Right hindlimb (tissue), 1 donor: ENCODE measurements around the gene UBQLN4.
A peak's percentile ranks its signal among the peaks of the same experiment; 100 is the strongest.
"Not testable (repeated sequence)": the region's sequence is repeated elsewhere in the genome, so short reads cannot be mapped to it uniquely, and the experiment has no call there.

Experiments
- DNase-seq: peaks from one replicate; pipeline ENCODE4 v3.0.0-alpha.2; 2018

The UBQLN4 gene

DNA sequence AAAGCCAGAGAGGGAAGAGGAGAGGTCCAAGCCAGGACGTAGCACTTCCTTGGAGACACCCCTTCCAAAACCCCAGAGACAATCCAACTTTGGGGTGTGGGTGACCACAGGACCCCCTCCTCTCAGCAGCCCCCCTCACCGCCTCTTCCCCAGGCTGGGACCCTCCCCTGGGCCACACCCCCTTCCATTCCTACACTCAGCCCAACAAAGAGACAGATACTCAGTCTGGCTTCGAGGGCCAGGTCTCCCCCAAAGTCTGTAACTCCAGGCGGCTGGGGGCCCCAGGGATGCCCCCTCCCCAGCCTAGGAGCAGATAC is 27.2 kb upstream of the UBQLN4 start:
- DNase-seq = peak; percentile 57

DNA sequence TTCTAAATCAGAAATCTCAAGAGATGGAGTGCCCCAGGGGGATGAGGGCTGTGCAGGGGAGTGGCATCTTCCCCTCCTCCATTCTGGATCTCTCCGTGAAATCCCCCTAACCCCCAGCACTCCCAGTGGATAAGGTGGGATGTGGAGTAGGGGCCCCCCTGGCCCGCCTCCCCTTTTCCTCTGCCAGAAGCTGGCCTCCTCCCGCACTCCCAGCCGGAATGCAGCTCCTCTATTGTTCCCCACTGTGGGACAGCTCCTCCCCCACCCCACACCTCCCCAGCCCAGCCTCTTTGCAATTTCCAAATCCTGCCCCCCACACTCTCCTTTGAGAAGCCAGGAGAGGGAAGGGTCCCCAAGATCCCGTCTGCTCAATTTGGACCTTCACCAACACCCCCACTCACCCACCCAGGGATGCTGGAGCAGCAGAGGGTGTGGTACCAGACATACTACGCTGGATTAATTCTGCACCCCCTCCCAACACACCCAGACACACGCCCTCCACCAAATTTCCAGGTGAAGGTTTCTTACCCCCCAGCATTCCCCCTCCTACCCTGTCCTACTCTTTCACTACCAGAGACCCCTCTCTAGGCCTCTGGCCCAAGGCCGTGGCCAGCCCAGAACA is 26.8 kb upstream of the UBQLN4 start:
- peak; percentile 56 for DNase-seq

DNA sequence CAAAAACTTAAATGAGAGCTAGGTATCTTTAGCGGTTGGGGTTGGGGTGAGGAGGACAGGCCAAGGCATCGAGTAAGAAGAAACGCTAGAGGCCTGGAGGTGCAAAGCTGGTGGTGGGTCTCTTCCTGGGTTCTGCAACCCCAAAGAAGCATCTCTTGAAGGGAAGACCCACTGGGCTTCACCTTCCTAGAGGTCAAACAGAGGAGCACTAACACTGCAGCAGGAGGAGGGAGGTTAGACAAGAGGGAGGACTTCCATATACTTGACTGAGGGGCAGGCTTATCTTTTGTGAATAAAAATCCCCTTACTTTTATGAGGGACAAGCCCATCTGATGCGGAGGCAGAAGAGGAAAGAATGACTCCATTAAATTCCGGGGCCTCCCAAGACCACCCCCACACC is 26.2 kb upstream of the UBQLN4 start:
- no peak for DNase-seq

DNA sequence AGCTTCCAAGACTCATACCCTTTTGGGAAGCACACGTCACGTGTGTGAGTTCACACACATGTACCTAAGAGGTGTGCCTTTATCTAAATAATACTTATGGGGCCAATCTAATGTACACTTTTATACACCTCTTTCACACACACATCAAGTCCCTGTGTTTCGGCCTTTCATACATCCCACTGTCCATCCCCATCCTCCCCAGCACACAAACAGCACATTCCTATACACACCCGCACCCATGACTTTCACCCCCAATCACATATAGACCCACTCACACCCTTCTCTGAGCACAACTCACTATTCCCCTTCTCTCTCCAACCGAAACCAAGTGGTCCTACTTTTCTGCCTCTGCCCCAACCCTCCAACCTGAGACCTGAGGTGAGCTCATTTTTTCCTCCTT is 25.1 kb upstream of the UBQLN4 start:
- no peak for DNase-seq

DNA sequence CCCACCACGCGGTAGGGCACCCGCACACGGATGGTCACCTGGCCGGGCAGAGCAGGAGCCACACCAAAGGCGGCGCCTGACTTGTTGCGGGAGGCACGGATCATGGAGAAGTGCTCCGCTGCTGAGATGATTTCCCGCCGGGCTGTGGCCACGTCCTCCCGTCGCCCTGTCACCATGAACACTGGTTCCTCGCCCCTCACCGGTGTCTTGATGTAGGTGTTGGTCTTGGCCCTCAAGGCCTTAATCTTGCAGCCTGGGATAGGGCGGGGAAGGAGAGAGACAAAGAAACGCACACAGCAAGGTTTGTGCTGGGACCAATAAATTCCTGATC is 23.8 kb upstream of the UBQLN4 start:
- DNase-seq = no peak

DNA sequence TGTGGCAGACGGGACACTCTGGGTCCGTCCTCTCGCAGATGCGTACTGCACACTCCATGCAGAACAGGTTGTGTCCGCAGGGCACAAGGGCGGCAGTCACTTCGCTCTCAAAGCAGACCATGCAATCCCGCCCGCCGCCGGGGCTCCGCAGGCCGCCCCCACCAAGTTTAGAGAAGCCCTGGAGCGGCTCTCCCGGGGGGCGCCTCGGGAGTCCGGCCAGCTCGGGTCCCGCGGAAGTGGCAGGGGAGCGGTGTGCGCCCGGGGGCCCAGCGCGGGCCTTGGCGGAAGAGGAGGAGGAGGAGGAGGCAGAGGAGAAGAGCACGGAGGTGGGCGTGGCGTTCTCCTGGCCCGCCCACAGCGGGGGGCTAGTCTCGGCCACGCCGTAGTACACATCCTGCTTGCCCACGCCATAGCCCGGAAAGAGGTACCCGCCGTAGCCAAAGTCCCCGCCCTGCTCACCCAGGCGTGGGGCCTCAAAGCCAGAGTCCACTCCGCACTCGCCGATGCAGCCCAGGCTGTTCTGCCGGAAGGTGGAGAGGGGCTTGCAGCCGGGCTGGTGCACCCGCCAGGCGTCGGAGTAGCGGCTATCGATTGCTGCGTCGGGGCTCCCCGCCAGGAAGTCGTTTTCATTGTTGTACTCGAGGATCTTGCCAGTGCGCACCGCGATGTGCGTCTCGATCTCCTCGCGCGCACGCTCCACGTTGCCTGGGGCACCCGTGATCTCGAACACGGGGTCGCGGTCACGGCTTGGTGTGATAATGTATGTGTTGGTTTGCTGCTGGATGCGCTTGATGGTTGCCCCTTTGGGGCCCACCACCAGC is 23.2 kb upstream of the UBQLN4 start:
- DNase-seq = peak; percentile 71

DNA sequence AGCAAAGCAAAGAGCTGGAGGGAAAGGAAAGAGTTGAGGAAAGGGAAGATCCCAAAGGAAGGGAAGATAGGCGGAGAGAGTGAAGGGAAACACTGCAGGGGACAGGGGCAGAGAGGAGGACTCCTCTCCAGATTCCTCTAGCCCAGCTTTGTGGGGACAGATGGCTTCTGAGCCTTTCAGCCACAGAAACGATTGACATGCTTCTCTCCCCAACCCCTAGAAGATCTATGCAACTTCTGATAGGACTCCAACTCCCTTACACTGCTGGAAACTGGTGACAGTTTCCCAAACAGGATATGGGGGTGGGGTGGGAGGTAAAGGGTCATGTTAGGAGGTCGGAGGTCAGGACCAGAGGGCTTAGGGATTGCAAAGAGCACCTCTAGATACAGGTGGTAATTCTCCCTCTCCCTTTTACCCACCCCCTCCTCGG is 22.2 kb upstream of the UBQLN4 start:
- DNase-seq = no peak

DNA sequence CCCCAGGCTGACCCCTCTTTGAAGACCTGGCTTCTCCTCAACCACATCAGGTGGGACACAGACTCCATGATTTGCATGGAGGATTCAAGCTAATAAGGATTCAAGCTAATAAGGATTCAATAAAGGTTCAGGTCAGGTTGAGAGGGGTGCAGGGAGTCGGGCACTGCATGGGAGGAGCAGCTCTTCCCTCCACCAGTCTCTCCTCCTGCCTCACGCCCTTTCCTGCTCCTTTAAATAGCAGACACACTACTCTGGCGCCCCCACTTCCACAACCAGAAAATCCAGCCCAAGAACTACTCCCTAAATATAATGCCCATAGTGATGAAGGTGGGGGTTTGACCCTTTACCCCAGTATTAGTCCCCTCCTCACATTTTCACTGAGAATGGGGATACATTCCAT is 21.6 kb upstream of the UBQLN4 start:
- no peak for DNase-seq

DNA sequence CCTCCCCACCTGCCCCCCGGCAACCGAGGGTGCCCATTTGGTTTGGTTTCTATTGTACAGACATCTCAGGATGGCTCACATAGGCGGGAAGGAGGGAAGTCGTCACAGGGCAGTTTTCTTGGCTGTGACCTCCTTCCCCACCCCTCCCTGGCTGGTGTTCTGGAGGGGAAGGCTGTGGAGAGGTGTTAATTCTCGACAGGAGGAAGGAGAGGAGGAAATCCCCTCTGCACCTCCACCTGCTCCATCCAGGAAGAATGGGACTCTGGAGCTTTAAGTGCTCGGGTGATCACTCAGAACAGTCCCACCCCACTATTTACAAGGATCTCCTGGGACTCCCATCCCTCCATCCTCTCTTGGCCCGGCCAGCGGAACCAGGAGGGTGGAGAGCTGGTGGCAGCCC is 21.1 kb upstream of the UBQLN4 start:
- no peak for DNase-seq

DNA sequence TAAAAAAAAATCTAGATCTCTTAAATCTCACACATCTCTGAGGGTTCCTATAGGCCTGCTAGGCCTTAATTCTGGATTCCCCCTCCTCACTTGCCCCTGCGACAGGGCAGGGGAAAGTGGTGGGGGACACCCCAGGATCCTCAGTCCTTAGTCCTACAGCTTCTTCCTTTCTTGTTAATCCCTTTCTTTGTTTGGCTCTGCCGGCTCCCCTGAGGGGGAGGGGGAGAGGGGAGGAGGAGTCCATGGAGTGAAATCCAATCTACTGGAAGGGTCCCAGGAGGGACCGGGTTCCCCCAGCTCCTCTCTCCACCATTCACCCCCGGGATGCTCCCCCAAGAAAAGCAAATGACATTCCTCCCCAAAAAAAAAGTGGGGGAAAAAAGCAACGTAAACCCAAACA is 20.1 kb upstream of the UBQLN4 start:
- DNase-seq = no peak

DNA sequence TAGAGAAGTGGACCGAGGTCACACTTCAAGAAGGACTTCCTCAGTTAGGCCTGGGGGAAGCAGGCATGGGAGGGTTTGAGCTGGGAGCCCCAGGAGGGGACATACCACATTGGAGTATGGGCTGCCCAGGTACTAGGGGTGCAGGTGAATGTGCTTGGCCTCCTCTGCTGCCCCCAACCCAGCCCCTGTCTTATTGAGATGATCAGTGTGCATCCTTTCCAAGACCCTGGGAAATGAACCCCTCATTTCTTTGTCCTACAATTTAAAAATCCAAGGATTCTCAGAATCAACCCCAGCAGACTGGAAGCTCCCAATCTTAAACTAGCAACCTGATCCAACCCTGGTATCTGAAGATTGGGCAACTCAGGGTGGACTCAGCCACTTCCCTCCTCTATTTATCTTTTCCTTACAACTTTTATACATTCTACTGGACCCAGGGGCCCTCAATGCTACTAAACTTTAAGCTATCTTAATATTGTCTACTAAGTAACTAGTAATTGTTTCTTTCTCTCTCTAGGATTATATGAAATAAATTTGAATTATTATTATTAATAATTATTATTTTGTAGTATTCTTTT is 19.6 kb upstream of the UBQLN4 start:
- DNase-seq = no peak

DNA sequence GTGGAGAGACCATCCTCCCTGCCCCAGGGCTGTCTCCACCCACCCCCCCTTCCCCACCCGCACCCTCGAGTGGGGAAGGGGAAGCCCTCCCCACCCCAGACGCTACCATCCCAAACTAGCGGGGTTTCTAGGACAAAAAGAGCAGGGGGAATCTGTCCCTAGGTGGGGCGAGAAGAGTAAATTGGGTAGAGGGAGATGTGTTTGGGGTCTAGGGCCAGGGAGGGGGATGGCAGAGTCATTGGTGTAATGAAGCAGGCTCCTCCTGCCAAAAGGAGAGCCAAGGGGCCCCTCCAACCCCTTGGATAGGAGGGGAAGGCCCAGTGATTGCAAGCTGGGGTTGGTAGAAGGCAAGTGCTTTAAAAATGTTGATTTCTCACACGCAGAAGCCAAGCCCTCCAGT is 18.7 kb upstream of the UBQLN4 start:
- no peak for DNase-seq

DNA sequence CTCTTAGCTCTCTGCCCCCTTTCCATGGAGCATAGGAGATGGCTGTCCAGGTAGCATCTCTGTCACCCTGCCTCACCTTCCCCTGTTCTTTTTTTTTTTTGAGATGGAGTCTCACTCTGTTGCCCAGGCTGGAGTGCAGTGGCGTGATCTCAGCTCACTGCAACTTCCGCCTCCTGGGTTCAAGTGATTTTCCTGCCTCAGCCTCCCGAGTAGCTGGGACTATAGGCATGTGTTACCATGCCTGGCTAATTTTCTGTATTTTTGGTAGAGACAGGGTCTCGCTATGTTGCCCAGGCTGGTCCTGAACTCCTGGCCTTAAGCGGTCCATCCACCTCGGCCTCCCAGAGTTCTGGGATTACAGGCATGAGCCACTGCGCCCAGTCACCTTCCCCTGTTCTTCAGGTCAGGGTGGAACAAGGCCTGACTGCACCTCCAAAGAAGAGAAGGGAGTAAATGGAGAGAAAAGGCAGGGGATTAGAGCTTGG is 17.8 kb upstream of the UBQLN4 start:
- DNase-seq = not testable (repeated sequence)

DNA sequence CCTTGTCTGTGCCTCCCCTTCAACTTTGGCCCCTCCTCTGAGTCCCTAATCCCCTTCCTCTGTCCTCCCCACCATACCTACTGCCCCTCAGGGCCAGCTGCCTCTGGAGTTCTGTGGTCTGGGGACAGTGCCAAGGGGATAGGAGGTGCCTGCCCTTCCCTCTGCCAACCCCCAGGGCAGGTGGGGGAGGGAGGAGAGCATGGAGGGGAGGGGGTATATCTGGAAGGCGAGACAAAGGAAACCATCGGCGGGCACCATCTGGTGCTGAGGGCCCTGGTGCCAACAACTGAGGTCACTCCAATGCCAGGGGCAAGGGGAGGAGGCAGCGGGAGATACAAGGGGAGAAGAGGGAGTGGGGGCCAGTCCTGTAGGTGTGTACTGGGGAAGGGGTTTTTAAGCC is 16.9 kb upstream of the UBQLN4 start:
- DNase-seq = peak; percentile 59

DNA sequence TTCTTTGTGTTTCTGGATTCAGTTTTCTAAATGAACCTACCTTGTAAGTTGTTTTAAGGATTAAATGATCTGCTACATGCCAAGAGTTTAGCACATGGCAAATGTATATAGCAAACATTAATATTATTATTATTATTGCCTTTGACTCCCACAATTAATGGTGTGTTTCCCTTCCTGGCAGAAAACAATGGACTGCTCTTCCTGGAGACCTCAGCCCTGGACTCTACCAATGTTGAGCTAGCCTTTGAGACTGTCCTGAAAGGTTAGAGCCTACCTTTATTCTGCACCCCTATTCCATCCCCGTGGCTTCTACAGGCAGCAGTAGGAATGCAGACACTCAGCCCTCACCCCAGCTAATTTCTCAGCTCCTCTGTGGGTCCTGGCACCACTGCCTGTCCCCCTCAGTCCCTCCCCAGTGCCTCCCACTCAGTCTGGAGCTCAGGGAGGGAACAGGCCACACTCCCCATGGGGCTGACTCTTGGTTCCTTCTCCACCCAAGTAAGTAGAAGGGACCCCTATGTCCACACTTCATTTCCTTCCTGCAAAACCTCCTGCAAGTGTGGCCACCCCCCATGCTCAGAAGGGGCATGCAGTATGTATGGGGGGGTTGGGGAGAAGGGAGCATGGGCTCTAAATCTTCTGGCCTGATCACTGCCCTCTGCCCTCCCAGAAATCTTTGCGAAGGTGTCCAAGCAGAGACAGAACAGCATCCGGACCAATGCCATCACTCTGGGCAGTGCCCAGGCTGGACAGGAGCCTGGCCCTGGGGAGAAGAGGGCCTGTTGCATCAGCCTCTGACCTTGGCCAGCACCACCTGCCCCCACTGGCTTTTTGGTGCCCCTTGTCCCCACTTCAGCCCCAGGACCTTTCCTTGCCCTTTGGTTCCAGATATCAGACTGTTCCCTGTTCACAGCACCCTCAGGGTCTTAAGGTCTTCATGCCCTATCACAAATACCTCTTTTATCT is 16.2 kb upstream of the UBQLN4 start:
- DNase-seq = no peak

DNA sequence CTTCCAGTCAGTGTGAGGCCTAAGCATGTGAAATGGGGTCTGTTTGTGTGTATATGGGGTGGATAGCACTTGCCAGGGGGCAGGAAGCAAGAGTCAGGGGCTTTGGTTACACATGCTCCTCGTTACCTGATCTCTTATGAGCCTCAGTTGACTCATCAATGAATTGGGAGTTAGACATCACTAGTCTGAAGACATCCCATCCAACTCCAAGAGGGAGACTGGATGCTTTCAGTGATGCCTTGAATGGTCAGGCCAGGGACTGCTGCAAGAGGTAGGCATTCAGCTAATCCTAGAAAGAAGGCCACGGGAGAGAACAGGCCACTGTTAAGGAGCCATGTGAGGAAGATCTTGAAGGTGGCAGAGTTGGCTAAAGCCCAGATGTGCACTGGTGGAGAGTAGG is 13.7 kb upstream of the UBQLN4 start:
- no peak for DNase-seq

DNA sequence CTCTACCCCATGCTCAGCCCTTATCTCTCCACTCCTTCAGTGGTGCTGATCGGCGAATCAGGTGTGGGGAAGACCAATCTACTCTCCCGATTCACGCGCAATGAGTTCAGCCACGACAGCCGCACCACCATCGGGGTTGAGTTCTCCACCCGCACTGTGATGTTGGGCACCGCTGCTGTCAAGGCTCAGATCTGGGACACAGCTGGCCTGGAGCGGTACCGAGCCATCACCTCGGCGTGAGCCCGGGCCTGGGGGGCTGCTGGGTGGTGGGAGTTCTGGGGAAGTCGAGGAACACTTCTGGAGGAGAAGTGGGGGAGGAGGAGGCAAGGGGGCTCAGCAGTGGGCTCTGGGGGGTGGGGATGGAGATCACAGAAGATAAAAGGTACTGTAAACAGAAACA is 12.3 kb upstream of the UBQLN4 start:
- no peak for DNase-seq

DNA sequence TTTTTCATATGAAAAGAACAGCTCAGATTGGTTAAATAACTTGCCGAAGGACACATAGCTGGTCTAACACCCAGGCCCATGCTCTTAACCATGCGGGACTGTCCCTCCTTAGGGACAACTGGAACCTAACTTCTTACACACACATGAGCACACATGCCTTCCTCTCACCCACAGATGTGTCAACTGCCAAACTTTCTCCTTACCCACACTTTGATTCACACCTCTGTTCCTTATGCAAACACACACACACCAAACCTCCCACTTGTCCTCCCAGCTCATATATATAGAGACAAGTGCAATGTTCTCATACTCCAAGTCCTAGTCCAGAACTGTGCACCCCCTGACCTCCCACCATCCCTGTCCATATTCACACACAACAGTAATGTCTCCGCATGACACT is 11.6 kb upstream of the UBQLN4 start:
- DNase-seq = no peak

DNA sequence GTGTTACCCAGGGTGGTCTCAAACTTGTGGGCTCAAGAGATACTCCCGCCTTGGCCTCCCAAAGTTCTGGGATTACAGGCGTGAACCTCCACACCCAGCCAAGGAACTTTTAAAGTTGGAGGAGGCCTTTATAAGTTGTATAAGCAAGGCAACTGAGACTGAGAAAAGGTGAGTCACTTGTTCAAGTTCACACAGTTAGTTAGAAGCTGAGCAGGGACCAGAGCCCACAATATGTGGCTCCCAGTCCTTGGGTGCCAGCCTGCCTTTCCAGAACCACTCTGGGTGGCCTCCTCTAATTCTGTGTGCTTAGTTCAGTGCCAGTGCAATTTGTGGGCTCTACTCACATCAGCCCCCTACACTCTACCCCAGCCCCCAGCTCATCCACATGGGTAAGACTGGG is 11.0 kb upstream of the UBQLN4 start:
- DNase-seq = no peak

DNA sequence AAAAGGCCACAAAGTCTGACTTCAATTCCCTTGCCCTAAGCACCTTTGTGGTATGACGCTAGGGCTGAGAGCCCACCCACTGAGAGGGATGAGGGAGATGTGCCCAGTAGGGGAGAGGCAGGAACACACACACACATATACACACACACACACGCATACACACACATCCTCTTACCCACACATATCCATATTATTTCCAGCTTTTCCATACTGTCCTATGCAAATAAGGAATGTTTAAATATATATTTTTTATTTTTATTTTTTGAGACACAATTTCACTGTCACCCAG is 10.3 kb upstream of the UBQLN4 start:
- no peak for DNase-seq

DNA sequence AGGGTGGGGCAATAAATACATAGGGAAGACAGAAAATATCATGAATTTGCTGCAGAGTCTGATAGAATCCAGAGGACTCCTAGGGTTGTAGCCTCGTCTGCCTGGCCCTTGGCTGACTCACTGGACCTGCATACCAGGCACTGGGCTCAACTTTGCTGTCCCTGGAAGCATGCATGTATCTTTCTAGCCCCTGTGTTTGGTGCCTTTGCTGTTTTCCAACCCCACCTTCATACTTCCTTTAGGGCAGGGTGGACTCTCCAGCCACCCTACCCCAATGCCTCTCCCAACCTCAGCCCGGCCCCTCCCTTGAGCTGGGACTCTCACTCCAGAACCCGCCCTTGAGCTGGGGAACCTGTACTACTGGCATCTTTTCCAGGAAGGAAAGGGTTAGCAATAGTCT is 8.6 kb upstream of the UBQLN4 start:
- no peak for DNase-seq

DNA sequence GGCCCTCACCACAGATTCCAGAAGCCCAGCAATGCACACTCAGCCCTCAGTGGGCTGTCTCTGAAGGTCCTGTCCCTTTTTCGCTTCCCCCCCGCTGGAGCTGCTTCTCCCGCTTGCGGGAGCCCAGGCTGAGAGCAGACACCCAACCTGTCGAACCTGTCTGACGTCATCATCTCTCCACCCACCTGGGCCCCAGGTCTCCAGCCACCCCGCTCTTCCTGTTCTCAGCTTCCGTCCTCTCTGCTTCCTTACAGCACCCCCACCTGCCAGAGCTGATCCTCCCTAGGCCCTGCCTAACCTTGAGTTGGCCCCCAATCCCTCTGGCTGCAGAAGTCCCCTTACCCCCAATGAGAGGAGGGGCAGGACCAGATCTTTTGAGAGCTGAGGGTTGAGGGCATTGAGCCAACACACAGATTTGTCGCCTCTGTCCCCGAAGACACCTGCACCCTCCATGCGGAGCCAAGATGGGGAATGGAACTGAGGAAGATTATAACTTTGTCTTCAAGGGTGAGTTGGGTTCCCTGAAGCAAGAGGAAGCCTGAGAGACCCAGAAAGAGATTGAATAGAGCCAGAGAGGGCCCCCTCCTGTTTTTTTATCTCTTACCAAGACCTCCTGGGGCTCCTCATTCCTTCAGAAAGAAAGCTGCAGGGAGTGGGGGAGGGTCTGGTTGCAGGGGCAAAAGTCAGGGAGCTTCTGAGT is 7.5 kb upstream of the UBQLN4 start, which contains the start of gene RAB25:
Gene RAB25, plus strand, starts transcription at position 224 of the 700 bp plus-strand sequence. Its CDS starts 241 bp downstream, at position 465.
- no peak for DNase-seq

DNA sequence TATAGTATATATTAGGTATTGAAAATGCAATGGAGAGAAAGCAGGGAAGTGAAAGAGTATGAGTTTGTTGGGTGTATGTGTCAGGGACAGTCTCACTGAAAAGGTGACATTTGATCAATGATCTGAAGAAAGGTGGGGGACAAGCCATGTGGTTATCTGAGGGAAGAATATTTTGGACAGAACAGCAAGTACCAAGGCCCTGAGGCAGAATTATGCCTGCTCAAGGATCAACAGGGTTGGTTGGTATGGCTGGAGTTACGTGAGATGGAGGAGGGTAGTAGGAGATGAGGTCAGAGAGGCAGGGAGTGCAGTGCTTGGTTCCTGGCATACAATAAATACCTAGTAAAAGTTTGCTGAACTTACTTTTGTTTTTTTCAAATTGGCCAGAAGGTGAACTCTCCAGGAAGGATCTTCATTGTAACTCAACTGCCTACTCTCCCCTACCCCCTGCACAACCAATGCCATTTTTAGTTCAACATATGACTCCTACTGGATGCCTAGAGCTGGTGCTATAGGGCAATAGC is 2.8 kb upstream of the UBQLN4 start:
- DNase-seq = no peak
